CD4-positive, alpha-beta T cell treated with Interferon gamma for 1 hour (primary cell): Measurements from ENCODE around the gene FAR2.
"Not testable (repeated sequence)": the region's sequence is repeated elsewhere in the genome, so short reads cannot be mapped to it uniquely, and the experiment has no call there.

ENCODE experiments used
- DNase-seq: peaks from one replicate; pipeline ENCODE4 v3.0.0-alpha.2; 2020

Gene FAR2

DNA sequence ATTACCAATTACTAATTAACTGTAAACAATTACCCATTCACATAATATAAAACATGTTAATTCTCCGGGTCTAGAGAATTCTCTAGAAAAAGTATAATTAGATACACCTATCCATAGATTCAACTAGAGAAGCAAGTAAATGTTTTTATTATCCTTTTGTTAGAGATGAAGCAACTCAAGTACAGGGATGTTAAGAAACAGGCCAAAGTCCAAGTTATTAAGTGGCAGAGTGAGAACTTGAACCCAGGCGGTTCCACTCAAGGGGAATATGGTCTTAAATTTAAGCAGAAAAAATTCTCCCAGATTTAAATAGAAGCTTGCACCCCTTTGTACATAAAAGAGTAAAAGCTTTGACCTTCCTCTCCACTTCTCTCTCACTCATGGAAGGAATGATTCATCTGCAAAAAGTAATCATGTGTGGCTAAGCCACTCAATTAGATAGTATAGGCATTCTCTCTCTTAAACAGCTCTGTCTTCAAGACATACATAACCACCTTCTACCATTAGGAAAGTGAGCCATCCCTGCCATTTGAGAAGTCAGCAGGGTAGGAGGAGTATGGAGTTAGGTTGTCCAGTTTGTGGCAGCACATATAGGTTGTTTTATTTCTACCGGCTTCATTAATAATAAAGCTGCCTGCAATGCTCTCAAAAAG is 197.8 kb downstream of the FAR2 start:
- no peak for DNase-seq

DNA sequence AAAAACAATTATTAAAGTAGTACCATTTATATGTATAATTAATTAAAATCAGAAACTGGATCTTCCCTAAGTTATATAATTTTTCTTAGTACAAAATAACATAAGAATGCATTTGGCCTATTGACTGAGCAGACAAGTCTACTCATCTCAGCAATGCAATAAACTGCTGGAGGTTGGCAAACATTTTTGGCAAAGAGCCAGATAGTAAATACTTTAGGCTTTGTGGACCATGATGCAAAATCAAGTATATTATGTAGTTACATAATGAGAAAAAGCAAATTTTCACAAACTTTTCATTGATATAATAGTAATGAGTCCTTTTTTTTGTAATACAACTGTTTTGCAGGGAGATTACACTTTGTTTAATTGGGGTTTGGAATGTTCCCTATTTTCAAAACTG is 201.0 kb downstream of the FAR2 start:
- DNase-seq: no peak

DNA sequence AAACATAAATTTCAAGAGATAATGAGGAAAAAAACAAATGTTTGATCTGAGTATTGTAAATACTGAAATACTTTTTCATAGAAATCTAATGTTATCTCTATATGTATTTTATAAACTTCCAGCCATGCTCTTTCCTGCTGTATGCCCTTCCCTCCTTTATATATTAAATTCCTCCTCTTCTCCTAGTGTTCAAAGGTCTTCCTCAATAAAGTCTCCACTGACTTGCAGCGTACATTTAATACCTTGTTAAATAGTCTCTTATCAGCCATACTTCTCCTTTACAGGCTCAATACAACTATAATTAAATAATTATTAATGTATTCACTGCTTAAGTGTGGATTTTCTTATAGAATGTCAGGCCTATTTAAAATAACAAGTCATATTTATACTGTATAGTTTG is 205.9 kb downstream of the FAR2 start:
- DNase-seq: no peak

DNA sequence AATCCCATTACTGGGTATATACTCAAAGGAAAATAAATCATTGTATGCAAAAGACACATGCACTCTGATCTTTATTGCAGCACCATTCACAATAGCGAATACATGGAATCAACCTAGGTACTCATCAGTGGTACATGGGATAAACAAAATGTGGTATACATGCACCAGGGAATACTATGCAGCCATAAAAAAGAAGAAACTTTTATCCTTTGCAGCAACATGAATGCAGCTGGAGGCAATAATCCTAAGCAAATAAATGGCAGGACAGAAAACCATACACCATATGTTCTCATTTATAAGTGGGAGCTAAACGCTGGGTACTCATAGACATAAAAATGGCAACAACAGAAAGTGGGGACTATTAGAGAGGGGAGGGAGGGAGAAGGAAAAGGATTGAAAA is 216.0 kb downstream of the FAR2 start:
- no peak for DNase-seq

DNA sequence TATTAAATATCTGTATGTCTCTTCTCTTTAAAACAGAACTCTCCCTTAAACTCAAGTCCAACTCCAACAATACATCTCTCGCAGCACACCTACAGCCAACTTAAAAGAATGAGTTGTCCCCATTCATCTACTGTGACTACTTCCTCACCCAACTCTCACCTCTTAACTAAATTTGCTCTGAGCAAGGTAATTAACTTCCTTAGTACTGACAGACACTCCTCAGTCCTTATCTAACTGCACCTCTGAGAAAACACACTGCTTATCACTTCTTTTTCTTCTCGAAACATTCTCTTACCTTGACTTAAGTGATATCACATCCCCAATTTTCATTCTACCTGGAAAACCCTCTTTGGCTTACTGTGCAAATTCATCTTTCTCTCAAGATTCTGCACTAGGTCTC is 224.9 kb downstream of the FAR2 start:
- no peak for DNase-seq

DNA sequence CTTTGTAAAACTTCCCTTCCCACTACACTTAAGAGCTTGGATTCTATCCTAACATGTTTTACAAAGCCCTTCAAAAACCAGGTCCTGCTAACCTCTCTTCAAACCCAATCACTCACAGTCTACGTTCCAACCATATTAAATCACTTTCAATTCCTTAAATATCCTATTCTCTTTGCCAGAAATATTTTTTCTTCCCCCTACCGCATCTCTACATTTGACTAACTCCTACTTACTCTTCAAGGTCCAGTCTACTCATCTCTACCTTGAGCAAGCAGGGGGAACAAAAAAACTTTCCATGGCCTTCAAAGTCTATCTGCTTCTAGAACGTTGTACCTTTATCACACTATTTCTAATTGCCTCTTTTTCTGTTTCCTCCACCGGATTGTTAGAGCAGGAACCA is 225.8 kb downstream of the FAR2 start:
- no peak for DNase-seq

DNA sequence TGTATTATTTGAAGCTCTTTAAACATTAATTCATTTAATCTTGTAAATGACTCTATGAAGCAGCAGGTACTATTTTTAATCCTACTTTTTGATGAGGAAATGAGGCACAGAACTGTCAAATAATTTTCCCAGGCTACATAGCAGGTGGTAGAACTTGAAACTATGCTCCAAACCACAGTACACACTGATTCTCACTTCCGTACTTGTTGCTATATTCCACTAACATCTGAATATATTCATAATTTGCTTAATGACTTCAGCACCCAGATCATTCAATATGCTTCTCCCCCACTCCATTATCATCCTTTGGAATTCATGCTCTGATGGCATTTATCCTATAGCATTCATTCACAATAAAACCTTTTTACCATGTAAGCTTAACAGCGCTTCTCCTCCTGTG is 227.0 kb downstream of the FAR2 start:
- no peak for DNase-seq

DNA sequence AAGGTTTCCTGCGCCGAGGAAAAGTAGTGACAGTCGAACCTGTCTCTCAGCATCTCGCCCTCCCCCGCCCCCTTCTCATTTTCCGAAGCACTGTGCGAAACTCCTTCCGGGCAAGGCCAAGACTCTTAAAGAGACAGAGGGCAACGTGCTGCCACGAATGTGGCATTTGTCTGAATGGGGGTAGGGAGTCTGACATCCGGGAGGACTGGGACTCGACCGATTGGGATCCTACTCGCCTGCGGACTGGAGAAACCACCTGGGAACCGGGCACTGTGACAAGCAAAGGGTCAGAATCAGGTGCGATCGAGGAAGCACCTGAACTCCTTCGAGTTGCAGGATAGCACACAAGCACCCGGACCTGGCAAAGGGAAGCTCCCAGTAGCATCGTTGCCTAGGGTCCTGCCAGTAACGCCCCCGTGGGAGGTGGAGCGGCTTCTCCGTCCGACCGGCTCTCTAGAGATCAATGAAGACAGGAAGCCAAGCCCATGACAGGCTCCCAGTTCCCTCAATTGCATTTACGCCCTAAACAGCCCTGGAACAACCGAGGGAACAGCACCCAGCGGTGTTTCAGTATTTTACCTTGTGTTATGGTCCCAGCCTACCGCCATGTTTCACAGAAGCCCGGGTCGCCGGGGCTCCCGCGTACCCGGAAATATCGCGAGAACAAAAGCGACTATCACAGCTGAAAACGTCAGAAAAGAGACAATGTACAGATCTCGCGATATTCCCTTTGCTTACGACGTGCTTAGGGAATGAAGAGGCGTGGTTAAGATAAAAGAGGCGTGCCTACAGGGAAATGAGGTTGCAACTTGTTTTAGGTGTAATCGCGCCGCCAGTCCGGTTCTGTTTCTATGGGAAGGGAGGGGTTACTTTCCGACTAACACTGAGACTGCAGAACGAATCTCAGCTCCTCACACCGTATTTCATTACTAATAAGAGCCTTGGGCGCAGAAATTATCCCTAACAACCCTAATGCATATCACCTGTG is 231.8 kb downstream of the FAR2 start, which contains the start of gene ERGIC2:
Gene ERGIC2 (minus strand): TSS at position 637 of the 988 bp plus-strand sequence. CDS start 9,539 bp downstream, outside the sequence.
- peak; percentile 93 for DNase-seq

DNA sequence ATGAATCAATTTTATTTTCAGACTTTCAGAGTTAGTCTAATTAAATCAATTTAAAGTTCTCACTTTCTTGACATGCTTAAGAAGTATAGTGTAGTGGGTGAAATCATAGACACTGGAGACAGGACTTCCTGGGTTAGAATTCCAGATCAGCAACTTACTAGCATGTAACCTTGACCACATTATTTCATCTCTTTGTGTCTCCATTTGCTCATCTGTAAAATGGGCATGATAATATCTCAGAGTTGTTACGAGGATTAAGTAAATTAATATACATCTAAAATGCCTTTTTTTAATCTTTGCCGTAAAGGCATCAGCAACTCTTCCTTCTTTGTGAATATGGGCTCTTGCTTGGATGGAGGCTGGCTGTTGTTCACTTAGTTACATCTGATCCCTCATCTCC is 233.2 kb downstream of the FAR2 start:
- no peak for DNase-seq

DNA sequence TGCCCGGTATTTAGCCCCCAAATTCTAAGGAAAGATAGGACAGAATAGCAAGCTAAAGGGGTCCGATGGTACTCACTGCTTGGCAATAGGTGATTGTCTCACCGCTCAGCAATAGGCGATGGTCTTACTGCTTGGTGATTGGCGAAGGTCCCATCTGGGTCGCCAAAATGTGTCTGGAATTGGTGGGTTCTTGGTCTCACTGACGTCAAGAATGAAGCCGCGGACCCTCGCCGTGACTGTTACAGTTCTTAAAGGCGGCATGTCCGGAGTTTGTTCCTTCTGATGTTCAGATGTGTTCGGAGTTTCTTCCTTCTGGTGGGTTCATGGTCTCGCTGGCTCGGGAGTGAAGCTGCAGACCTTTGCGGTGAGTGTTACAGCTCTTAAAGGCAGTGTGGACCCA is 236.1 kb downstream of the FAR2 start:
- not testable (repeated sequence) for DNase-seq
